ENCODE results near the gene TSPAN15.
"Not testable (repeated sequence)": the region's sequence is repeated elsewhere in the genome, so short reads cannot be mapped to it uniquely, and the experiment has no call there.

The TSPAN15 gene

DNA sequence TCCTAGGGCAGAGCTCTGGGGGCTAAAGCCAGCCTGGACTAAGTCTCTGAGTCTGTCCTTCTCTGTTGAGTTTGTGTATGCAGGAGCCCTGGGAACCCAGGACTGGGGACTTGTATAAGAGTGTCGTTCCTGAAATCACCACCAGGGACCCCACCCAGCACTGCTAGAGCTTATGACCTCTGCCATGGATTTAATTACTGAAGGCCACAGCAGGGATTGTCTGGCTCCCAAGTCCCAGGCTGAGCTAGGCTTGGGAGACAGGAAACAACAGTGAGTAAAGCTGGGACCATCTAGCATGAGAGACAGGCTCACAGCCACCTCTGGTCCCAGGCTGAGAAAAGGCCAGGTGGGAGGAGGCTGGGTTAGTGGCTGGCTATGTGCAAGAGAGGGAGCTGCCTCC, 1.4 kb upstream of the TSPAN15 start:
- DNase-seq, result peak; percentile 49

DNA sequence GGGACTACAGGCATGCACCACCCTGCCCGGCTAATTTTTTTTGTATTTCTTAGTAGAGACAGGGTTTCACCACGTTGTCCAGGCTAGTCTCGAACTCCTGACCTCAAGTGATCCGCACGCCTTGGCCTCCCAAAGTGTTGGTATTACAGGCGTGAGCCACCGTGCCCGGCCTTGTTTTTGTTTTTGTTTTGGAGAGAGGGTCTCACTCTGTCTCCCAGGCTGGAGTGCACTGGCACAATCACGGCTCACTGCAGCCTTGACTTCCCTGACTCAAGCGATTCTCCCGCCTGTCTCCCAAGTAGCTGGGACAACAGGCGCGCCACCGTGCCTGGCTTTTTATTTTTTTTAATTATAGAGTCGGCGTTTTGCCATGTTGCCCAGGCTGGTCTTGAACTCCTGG, 870 bp upstream of the TSPAN15 start:
- DNase-seq, result not testable (repeated sequence)

DNA sequence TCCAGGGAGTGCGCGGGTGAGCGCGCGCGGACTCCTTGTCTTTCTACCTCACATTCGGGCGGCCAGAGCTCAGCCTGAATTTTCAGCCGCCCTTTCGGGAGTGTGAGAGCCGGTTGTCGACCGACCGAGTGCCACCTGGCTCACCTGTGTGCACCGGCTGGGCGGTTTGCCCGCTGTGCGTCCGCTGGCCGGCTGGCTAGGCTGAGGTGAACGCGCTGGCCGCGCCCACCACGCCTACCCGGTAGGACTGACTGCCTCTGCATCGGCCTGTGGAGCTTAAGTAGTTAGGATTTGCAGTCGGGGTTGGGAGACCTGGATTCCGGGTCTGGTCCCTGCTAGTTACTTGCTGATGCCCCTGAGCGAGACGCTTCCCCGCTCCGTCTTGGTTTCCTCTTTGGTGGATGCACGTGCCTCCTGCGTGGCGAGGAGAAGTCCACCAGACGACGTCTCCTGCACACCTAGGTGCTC, 553 bp downstream of the TSPAN15 start:
- DNase-seq, result no peak

DNA sequence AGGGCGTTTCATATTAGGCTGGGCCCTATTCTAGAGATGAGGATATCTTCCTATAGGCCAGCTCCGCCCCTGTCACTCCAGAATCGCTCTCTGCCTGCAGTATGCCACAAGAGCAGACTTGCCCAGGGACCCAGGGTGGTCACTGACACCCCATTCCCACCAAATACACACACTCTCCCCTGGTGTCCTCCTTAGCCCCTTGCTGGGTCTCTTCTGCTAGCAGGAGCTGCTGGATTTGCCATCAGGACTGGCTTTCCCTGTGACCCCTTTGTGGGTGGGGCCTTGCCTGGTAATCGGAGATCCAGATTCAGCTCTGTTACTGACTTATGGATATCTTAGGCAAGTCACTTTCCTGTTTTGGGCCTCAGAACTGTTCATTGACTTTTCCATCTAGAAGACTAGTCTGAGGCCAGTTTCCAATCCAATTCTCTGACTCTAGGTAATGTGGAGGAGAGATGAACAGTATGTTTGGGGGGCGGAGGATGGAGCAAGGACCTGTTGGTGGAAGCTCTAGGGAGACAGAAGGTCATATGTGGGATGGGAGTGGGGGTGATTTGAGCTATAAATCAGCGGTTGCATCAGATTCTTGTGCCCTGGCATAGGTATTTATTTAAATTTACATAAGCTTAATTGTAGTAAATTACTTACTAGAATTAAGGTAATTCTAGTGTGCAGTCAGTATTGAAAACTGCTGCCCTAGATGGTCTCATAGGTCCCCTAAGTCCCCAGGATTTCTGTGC, 1.6 kb downstream of the TSPAN15 start:
- no peak for DNase-seq

DNA sequence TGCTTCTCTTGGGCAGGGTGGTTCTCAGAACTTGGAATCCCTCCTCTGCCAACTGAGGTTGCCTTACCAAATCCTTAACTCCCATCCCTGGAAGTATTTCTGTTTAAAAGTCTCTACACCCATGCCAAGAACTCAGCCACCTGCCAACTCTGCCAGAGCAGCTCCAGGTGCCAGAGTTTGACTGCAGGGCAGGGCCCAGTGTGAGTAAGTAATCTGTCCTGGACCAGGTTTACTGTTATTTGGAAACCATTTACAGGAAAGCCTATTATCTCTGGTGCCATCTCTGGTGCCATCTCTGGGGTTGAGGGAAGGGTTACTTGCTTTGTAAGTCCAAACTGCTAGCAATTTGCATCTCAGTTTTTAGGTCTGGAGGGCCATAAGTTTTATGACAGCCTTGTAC, 2.5 kb downstream of the TSPAN15 start:
- no peak for DNase-seq

DNA sequence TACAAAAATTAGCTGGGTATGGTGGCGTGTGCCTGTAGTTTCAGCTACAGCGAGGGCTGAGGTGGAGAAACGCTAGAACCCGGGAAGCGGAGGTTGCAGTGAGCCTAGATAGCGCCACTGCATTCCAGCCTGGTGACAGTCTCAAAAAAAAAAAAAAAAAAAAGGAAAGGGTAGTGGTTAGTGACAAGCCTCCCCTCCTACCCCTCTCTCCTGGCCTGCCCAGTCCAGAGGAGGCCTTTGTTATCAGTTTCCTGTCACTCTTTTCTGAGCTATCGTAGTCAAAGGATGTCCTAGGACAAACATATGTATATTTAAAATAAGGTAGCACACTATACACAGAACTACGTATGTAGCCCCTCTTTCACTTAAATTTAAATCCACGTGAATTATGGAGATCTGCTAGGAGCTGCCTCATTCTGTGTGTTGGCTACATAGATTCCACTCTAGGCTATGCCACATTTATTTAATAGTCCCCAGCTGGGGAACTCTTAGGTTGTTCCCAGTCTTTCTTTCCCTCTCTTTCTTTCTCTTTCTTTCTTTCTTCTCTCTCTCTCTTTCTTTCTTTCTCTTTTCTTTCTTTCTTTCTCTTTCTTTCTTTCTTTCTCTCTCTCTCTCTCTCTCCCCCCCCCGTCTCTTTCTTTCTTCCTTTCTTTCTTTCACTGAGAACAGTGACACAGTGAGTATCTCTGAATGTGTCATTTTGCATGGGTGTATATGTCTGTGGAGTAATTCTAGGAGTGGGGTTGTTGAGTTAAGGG, 3.9 kb downstream of the TSPAN15 start:
- no peak for DNase-seq

DNA sequence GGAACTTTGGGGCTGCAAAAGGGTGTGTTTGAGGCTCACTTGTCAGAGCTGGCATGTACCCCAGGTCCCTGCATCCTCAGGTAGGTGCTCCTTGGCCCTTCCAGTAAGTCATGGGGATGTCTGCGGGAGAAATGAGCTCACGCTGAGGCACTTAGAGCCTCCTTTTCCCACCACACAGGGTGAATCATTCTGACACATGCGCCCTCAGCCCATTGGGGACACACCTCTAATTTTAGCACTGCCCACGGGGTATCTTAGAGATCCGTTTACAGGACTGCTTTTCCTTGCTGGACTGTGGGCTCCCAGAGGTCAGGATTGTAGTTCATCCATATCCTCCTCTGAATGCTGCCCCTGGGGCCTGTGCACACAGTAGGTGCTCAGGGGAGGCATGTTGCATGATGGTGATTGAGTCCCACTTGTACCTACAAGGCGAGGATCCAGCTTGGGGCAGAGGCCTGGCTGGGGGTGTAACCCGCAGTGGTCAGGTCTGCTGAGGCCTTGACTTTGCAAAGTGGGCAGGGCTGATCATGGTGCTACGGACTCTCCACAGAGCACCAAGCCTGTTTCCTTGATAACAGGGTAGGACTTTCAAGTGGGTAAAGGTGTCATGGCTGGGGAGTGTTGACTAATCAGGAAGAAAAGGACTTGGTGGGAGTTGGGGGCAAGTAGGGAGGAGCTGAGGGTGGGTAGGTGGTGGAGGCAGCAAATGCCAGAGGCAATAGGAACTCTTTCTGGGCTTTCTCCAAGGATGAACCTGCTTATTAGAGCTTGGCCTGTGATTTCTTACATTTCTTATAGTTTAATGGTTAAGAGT, 5.8 kb downstream of the TSPAN15 start:
- DNase-seq, result no peak

DNA sequence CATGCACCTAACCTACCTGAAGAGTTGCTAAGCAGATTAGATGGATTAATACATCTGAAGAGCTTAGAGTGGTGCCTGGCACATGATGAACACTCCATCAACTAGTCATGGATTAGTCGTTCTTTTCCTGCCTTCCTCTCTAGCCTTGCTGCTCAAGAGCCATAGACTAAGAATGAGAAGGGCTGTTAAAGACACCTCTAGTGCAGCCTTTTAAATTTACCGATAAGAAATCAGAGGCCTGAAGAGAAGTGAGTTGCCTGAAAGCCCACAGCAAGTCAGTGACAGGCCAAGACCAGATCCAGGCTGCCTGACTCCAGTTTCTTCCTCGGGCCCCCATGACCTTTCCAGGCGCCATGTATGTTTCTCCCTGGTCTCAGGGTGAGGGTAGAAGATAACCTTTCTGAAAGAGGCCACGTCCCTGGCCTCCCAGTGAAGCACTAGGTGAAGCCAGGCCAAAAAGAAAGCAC, 6.5 kb downstream of the TSPAN15 start:
- no peak for DNase-seq

DNA sequence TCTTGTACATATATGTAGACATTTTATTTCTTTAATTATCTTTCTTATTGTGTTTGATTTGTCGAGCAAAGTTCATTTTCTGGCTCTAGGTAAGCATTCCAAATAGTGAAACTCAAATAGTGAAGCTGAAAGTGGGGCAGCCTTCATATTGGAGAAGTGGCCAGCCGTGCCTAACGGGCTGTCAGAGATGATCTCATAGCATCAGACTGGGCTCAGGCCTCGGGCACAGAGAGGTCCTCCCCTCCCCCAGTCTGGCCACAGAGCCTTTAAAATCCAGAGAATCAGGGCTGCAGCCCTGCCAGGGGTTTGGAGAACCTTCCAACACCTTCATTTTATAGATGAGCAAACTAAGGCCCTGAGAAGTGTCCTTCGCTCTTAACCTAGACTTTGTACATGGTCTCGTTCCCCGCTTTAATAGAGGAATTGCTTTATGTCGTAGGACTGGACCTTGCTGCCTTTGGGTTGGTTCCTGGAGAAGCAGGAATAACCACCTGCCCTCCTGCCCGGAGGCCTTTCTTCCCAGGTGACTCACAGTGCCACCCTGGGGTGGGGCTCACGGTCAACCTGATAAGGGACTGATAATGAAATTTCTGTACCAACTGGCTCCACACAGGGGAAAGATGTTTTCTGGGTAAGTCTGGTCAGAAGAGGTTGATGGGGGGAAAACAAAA, 7.3 kb downstream of the TSPAN15 start:
- DNase-seq, result no peak

DNA sequence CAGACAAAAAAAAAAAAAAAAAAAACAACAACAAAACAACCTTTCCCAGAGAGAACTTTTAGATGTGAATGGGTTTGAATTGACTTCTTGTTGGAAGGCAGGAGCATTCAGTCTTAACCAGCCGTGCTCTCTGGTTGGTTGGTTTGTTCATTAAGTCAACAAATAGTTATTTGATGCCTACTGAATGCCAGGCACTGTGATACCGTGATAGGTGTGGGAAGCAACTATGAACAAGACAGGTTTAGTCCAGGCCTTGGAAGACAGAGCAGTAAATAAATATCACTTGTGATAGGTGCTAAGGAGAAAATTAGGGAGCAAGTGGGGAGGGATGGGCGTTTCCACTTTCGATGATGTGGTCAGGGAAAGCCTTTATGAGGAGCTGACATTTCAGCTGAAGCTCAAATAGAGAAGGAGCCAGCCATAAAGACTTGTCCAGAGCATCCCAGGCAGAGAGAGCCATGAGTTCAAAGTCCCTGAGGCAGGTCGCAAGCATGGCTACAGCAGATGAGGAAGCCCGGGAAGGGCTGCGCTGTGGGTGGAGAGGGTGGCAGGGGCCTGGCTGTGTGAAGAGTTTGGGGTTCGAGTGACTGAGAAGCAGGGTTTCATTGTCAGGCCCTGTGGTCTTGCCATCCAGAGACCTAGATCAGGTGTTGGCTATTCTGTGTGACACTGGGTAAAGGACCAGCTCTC, 8.0 kb downstream of the TSPAN15 start:
- no peak for DNase-seq

DNA sequence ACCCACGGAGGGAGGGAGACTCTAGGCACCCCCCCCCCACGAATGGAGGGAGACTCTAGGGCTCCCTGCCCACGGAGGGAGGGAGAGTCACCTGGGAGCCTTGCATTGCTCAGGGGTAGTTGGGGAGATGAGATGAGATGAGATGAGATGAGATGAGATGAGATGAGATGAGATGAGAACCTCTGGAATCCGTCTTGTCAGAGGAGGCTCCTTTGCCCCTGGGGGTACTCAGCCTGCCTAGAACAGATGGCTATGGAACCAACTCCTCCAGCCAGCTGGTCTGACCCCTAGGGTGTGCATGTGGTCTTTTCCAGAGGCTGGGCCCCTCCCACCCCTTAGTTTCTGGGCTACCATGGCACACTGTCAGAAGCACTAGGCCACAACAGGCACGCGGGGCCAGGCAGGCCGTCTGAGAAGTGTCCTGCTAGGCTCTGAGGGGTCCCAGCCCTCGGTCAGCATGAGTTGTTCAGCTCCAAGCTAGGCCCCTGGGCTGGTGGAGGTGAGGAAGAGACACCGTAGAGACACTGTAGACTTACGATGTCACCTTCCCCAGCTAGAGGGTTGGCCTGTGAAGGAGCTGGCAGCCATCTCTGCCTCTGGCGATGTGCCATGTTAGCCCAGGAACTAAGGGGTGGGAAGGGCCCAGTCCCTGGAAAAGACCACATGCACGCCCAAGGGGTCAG, 8.8 kb downstream of the TSPAN15 start:
- no peak for DNase-seq

DNA sequence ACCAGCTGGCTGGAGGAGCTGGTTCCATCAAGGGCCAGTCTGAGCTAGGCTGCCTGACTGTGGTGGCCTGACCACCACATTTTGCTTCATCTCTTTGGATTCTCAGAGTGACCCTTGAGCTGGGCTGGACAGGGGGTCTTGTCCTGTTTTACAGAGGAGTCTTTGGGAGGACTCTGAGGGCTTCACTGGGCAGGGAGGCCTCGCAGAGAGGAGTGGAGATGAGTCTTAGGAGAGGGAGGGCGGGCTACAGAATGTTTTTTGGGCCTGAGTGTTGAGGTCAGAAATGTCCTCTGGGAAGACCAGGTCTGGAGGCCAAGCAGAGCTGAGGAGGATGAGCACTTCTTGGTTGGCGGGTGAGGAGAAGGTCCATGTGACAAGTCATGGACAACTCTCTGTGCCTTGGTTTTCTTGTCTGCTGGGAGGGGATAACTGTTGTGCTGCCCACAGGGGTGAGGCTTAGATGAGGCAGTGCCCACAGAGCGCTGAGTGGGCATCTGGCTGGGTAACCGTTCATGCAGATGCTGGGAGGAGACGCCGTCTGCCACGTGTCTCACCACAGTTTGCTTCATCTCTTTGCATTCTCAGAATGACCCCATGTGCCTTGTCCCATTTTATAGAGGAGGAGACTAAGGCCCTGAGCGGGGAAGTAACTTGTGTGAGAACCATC, 9.4 kb downstream of the TSPAN15 start:
- no peak for DNase-seq

DNA sequence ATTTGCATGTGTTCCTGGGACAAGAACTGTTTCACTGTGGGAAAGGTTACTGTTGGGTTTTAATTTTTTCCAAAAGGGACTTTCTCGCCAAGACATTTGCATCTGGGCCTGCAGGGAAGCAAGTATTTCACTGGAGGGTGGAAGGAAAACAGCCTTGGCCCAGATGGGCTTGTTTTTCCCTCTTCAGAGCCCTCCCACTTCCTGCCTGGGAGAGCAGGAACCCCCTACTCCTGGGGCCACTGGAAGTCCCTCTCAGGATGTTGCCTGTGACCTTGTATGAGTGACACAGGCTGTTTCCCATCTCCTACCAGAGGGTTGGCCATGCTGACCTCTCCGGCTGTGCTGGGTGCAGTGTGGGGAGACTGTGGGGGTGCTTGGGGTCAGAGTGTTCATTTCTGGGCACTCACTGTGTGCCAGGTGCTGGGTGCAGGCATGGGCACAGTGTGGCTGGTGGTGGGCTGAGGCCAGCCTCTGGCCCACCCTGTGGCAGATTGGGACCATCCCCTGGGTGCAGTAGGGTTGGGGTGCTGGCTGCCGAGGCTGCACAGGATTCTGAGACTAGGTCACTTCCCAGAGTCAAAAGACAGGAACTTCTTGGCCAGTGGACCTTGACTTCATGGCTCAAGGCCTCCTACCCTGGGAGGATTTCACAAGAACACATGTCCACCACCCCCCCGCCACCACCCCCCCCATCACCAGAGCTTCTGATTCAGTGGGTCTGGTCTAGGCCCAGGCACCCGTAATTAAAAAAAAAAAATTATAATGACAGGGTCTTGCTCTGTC, 10.2 kb downstream of the TSPAN15 start:
- no peak for DNase-seq

DNA sequence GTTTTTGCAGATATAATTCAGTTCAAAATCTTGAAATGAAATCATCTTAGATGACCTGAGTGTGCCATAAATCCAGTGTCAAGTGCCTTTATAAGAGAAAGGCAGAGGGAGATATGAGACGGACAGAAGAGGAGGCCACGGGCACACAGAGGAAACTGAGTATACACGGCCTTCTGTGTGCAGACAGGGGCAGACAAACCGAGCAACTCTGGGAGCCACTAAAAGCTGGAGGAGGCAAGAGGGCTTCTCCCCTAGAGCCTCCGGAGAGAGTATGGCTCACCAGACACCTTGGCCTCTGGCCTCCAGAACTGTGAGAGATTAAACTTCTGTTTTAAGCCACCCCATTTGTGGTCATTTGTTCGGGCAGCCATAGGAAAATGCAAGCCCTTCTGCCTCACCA, 12.6 kb downstream of the TSPAN15 start:
- DNase-seq, result no peak

DNA sequence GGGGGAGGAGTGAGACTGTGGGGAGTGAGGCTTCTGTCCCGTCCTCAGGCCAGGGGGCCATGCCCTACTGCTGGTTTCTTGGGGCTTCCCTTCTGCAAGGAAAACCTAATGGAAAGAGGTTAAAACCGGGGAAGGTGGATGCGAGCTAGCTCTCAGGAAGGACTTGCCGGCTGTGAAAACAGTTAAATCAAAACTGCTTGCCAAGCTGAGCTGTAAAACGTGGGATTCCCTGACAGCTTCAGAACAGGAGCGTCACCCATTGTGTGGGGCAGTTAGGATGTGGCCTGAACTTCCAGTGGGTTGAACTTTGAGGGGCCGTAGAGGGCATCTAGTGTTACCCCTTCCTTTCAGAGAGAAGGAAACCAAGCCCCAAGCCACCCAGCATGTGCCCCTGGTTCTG, 13.1 kb downstream of the TSPAN15 start:
- no peak for DNase-seq

DNA sequence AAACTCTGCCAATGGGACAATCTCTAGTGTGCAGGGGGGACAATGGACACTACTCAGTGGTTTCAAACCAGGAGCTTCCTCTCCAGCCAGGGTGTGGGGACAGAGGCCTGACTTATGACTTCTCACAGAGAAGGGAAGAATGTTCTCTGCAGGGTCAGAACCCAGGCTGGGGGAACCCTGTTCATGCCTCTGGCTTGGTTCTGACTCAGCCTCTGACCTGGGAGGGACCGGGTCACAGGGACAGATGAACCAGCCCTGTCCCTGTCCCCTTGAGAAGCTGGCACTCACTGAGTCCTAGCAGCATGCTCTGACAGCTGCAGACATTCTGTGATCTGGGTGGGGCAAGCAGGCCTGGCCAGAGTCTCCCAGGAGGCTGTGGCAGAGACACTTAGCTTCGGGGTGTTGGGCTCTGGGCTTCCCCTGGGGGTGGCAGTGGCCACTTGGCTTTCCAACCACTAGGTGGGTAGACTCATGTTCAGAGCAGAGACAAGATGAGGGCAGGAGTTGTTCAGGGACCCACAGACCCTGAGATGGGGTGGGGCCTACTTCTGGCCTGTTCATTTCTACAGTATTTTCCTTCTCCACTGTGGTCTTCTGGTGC, 13.6 kb downstream of the TSPAN15 start:
- DNase-seq, result no peak

DNA sequence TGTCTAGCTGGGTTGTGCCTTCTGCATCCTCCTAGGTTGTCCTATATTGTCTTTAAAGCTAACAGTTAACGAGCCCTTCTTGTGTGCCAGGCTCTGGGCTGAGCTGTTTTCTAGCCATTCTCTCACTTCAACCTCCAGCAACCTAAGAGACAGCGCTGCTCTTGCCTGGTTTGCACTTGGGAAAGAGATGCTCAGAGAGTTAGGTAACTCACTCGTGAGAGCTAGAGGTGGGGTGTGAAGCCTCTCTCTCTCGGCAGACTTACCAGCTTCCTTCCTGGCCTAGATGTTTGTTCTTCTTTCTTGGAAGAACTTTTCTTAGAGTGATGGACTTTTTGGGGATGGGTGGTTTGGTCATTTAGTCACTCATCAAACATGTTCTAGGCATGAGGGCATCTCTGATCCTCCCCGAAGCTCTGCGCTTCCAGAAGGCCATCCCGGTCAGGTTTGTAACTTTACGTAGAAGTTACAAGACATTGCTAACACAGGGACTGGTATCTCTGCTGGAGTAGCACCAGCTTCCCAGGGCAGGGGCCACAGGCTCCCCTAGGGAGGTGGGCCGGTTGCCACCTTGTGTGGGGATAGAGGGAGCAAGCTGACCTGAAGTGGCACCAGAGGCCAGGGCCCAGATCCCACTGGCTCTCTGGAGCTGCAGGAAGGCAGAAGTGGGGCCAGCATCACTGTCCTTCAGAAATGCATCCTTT, 14.3 kb downstream of the TSPAN15 start:
- no peak for DNase-seq

DNA sequence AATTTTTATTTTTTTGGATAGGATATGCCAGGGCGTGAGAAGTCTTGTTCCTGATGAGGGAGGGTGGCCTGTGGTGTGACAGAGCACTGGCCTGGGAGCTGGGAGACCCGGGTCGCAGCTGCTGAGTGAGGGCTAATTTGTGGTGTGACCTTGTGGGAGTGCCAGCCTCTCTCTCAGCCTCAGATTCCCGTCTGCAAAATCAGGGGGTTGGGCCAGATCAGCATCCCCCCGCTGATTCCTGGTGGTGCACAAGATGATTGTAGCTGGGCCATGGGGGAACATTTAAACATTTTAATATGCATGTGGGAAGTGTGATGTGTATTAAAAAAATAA, 14.9 kb downstream of the TSPAN15 start:
- DNase-seq, result no peak

DNA sequence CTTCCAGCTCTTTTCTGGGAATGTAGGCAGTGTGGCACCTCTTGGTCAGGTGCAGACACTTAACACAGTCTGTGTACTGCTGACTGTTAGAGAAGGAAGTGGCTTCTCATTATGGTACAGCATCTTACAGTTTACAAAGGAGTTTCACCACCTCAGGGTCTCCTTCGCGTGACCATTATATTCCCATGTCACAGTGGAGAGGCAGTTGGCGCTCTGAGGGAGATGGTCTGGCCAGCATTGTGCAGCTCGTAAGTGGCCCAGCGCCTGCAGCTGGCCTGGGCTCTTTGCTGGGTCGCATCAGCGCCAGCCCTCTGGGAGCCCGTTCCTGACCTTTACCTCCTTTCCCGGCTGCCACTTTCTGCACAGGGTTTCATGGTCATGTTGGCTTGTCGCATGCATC, 15.4 kb downstream of the TSPAN15 start:
- no peak for DNase-seq
